ENCODE results near the gene MUL1.

Gene MUL1, protein sequence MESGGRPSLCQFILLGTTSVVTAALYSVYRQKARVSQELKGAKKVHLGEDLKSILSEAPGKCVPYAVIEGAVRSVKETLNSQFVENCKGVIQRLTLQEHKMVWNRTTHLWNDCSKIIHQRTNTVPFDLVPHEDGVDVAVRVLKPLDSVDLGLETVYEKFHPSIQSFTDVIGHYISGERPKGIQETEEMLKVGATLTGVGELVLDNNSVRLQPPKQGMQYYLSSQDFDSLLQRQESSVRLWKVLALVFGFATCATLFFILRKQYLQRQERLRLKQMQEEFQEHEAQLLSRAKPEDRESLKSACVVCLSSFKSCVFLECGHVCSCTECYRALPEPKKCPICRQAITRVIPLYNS

DNA sequence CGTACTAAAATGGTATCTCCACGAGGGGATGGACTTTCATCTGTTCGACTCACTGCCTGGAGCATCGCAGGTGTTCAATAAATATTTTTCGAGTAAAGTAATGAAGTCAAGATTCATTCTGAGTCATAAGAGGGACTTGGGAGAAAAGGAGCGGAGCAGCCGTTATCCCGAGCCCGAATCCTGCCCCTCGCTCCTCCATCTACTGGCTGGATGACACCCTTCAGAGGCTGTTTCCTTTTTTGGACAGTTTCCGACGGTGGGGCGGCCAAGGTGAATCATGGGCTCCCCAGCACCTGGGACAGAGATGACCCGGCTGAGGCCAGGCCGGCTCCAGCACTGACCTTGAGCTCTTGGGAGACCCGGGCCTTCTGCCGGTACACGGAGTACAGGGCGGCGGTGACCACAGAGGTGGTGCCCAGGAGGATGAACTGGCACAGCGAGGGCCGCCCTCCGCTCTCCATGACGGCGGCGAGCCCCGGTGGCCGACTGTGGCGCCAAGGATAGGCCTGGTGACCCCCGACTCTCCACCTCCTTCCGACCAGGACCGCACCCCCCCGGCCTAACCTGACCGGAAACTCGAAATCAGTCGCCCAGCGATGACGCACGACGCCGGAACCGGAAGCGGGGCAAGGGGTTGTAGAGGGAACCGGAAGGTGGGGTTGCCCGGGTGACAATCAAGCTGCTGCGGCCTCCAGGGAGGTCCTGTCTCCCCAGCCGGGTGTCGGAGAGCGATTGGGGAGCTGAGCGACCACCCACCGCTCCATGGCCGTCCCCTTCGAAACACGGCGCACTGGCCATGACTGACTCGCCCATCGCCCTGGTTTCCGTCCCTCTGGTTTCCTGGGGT lies at the start of gene MUL1:
TSS of gene MUL1 (minus strand) at position 588 of the 847 bp plus-strand sequence. CDS start at position 461, 127 bp downstream.
- H3K36me3 Mint-ChIP-seq = peaks cover 6% of the 10 kb centered on the region
- H3K4me1 Mint-ChIP-seq = peaks cover 21% of the 10 kb centered on the region
- ATAC-seq (ENCODE audit: low read depth) (peak; percentile 93), DNase-seq (ENCODE audit: low spot score in 2 of 2) (peak; percentile 88 to 92)
- no peaks in the 10 kb centered on the region for H3K9me3 Mint-ChIP-seq
- no peaks in the 10 kb centered on the region for H3K27me3 Mint-ChIP-seq
- H3K4me3 Mint-ChIP-seq = peak within 1 kb of the TSS; percentile 86
- peak within 1 kb of the TSS; percentile 88 for H3K27ac Mint-ChIP-seq

DNA sequence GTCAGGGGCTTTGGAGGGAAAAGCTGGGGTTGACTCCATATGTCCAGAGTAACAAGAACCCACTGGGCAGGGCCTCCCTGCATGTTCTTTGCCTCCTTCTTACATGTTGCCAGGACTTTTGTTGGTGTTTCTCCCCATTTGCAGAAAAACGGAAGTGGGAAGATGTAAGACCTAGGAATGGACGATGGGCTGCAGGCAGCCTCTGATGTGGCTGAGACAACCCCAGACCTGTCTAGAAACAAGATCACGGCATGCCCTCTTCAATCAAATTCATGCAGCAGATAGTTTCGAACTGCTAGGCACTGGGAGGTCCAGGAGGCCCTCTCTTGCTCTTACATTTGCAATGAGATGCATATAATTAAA lies 47.8 kb upstream of the MUL1 start:
- H3K9me3 Mint-ChIP-seq = no peaks in the 10 kb centered on the region
- DNase-seq (ENCODE audit: low spot score in 2 of 2) (no peak), ATAC-seq (ENCODE audit: low read depth) (no peak)
- peaks cover 18% of the 10 kb centered on the region for H3K27me3 Mint-ChIP-seq
- no peak overlapping the region for H3K27ac Mint-ChIP-seq
- H3K4me1 Mint-ChIP-seq = peaks cover 8% of the 10 kb centered on the region
- no peaks in the 10 kb centered on the region for H3K36me3 Mint-ChIP-seq
- no peak overlapping the region for H3K4me3 Mint-ChIP-seq

DNA sequence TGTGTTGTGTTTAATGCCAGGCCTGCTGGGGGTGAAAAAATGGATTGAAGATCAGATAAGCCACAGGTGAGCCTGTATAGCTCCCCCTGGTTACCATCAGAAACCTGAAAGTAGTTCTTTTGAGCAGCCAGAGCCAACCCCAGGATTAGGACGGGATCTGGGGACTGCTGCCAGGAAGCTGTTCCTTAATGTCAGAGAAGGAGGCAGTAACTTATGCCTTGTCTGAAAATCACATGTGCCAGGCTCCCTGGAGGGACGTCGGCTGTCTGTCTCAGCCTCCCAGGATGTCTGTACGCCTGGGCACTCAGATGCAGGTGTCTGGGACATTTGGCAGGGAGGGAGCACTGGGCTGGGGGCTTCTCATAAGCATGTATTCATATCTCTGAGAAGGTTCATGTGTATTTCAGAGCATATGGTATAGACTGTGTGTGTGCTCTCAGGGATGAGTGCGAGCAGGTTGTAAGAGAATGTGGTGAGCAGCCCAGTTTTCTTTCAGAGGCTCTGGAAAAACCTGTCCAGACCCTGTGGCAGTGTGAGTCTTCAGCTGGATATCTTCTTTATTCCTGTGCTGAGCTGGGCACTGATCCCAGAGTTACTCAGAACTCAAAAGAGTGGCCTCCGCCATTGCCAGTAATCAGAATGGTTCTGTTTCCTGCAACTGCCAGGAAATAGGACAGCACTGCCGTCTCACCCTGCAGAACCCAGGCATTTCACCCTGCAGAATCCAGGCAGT lies 47.2 kb upstream of the MUL1 start:
- ATAC-seq (ENCODE audit: low read depth) (no peak), DNase-seq (ENCODE audit: low spot score in 2 of 2) (no peak)
- Mint-ChIP-seq H3K9me3 (no peaks in the 10 kb centered on the region), H3K4me1 (peaks cover 8% of the 10 kb centered on the region), H3K27ac (no peak overlapping the region), H3K36me3 (no peaks in the 10 kb centered on the region), H3K27me3 (peaks cover 17% of the 10 kb centered on the region), H3K4me3 (no peak overlapping the region)

DNA sequence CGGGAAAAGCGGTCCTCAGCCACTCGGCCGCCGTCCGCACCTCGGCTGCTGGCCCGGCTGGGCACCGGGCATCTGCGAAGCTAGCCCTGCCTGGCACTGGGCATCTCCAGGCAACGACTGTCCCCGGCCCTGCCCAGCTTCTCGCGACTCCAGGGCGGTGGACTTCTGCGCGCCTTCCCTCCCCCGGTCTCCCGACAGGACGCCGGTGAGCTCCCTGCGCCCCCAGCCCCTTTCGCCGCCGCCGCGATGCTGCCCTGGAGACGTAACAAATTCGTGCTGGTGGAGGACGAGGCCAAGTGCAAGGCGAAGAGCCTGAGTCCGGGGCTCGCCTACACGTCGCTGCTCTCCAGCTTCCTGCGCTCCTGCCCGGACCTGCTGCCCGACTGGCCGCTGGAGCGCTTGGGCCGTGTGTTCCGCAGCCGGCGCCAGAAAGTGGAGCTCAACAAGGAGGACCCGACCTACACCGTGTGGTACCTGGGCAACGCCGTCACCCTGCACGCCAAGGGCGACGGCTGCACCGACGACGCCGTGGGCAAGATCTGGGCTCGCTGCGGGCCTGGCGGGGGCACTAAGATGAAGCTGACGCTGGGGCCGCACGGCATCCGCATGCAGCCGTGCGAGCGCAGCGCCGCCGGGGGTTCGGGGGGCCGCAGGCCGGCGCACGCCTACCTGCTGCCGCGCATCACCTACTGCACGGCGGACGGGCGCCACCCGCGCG lies 44.9 kb upstream of the MUL1 start:
- Mint-ChIP-seq H3K27ac (no peak overlapping the region), H3K9me3 (no peaks in the 10 kb centered on the region), H3K4me3 (no peak overlapping the region), H3K36me3 (no peaks in the 10 kb centered on the region), H3K4me1 (peaks cover 8% of the 10 kb centered on the region), H3K27me3 (peaks cover 16% of the 10 kb centered on the region)
- ATAC-seq (ENCODE audit: low read depth) = no peak
- DNase-seq (ENCODE audit: low spot score in 2 of 2) = no peak

DNA sequence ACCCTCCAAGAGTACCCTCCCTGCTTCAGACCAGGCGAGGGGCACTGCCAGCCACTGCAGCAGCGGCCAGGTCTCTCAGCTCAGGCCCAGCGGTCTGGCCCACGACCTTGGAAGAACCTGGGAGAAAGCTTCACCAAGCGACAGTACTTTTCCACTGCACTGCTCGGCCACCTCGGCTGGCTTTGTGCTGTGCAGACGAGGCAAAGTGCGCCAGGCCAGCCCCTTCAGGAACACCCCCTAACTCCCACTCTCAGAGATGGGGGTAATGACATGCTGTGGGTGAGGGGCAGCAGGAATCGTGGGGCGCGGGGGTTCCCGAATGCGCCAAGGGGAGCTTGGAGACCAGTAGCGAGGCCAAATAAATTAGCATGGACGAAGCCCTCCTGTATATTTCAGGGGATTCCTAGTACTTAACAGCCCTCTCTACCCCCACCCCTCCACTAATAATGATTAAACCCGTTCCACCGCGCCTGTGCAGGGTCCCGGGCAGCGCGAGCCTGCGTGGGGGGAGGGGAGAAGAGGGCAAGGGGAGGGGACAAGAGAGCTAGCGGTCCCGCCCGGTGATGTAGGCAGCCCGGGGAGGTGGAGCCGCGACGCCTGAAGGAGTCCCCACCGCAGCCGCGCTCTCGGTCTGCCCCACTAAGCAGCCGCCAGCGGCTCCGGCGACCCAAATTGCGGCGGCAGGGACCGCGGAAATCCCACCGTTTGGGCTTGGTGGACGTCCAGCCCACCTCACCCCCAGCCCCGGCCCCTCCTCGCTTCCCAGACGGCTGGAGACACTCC lies 44.2 kb upstream of the MUL1 start, which contains the start of gene FAM43B:
TSS of gene FAM43B (plus strand) at position 629 of the 783 bp plus-strand sequence. CDS start 401 bp downstream, outside the sequence.
- peaks cover 8% of the 10 kb centered on the region for H3K4me1 Mint-ChIP-seq
- H3K9me3 Mint-ChIP-seq = no peaks in the 10 kb centered on the region
- DNase-seq (ENCODE audit: low spot score in 2 of 2) = no peak
- no peaks in the 10 kb centered on the region for H3K36me3 Mint-ChIP-seq
- H3K4me3 Mint-ChIP-seq = peak within 1 kb of the TSS; percentile 34
- peaks cover 16% of the 10 kb centered on the region for H3K27me3 Mint-ChIP-seq
- H3K27ac Mint-ChIP-seq = no peak within 1 kb of the TSS
- peak; percentile 48 for ATAC-seq (ENCODE audit: low read depth)

DNA sequence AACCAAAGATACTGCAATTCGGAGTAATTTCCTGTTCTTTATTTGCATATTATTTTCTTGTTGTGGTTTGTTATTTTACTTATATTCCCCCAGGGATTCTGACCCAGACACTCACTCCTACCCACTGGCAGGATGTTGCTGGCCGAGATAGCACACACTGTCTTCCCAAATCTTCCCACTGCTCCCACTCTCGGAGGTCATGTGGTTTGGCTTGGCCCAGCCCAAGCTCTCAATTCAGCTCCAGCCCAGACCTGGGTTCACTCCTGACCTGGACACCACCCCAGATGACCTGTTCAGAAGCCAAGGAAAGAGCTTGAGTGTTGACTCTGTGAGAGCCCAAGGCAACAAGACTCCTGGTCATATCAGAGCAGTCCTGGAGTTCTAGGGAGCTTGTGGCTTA lies 43.2 kb upstream of the MUL1 start:
- DNase-seq (ENCODE audit: low spot score in 2 of 2) = no peak
- Mint-ChIP-seq H3K27ac (no peak overlapping the region), H3K4me3 (no peak overlapping the region), H3K27me3 (peaks cover 21% of the 10 kb centered on the region), H3K9me3 (no peaks in the 10 kb centered on the region), H3K36me3 (no peaks in the 10 kb centered on the region), H3K4me1 (peaks cover 8% of the 10 kb centered on the region)
- peak; percentile 37 for ATAC-seq (ENCODE audit: low read depth)

DNA sequence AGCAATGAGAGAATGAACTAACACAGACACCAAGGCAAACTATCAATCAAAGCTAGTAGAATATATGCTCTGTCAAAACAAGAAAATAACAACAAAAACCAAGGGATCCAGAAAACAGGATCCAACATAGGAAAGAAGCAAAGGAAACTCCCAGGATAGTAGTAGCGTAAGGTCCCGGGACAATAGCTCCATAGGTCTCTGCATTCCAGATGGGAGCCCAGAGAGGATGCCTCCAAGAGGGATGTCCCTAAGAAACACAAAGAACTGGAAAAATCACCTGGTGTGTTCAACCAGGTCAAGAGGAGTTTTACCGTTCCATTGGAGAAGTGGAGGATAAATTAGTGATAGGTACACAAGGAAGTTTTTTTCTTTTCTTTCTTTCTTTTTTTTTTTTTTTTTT lies 38.7 kb upstream of the MUL1 start:
- no peak for ATAC-seq (ENCODE audit: low read depth)

DNA sequence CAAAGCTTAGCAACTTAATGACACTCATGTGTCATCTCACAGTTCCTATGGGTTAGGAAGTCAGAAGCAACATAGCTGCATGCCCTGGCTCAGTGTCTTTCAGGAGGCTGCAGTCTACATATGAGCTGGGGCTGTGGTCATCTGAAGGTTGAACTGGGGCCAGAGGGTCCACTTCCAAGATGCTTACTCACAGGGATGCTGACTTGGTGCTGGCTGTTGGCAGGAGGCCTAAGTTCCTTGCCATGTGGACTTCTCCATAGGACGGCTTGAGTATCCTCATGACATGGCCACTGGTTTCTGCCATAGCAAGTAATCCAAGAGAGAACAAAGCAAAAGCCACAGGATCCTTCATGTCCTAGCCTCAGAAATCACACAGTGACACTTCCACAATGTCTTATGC lies 32.3 kb upstream of the MUL1 start:
- Mint-ChIP-seq H3K27me3 (peaks cover 29% of the 10 kb centered on the region), H3K4me3 (no peak overlapping the region), H3K4me1 (no peaks in the 10 kb centered on the region), H3K27ac (no peak overlapping the region), H3K36me3 (no peaks in the 10 kb centered on the region), H3K9me3 (no peaks in the 10 kb centered on the region)
- ATAC-seq (ENCODE audit: low read depth) (no peak), DNase-seq (ENCODE audit: low spot score in 2 of 2) (no peak)

More for the DNA sequence above, 38.7 kb upstream of the MUL1 start:
- H3K4me3 Mint-ChIP-seq = no peak overlapping the region
- no peak overlapping the region for H3K27ac Mint-ChIP-seq
- DNase-seq (ENCODE audit: low spot score in 2 of 2) = no peak
- no peaks in the 10 kb centered on the region for H3K36me3 Mint-ChIP-seq
- H3K9me3 Mint-ChIP-seq = no peaks in the 10 kb centered on the region
- peaks cover 5% of the 10 kb centered on the region for H3K4me1 Mint-ChIP-seq
- H3K27me3 Mint-ChIP-seq = peaks cover 22% of the 10 kb centered on the region

DNA sequence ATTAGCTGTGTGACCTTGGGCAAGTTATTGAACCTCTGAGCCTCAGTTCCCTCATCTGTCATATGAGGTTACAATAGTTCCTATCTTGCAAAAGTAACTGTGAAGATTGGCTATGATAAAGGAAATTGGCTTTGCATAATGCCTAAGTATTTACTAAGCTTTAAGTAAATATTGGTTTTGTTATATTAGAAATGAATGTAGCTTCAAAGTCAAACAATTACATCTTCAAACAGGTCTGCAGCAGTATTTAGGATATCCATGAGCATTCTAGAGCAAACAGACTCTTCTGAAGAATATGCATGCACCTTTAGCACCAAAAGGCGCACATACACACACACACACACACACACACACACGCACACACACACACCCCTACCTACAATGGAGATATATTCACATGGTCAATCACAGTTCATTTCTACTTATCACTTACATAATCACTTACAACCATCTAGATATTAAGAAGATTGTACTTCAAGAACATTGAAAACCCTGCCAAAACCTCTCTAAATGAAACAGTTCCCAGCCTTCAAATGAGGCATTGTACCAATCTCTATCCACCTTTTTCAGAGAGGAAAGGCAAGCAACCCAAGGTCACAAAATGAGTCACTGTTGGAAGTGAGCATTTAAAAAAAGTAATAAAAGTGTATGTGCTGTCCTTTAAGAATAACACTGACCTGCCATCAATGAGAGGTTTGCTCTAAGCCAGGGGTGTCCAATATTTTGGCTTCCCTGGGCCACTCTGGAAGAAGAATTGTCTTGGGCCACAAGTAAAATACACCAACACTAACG lies 31.0 kb upstream of the MUL1 start:
- Mint-ChIP-seq H3K9me3 (no peaks in the 10 kb centered on the region), H3K36me3 (no peaks in the 10 kb centered on the region), H3K4me1 (no peaks in the 10 kb centered on the region), H3K27ac (no peak overlapping the region), H3K4me3 (no peak overlapping the region), H3K27me3 (peaks cover 35% of the 10 kb centered on the region)
- no peak for DNase-seq (ENCODE audit: low spot score in 2 of 2)
- ATAC-seq (ENCODE audit: low read depth) = no peak

DNA sequence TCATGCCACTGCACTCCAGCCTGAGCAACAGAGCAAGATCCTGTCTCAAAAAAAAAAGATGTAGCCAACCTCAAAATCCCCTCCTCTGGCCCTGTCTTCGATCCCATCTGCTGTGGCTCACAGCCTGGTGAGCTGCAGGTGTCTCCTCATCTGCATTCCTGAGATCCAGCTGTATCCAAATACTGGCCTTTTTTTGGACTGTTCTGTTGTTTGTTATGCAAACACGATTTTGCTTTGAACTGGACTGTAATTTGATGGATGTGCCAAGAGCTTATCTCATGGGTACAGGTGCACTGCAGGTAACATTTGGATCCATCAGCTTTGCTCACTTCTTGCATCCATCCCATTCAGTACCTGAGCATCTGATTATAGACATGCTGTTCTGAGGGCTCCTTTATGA lies 30.3 kb upstream of the MUL1 start:
- no peak overlapping the region for H3K4me3 Mint-ChIP-seq
- no peaks in the 10 kb centered on the region for H3K9me3 Mint-ChIP-seq
- H3K4me1 Mint-ChIP-seq = no peaks in the 10 kb centered on the region
- ATAC-seq (ENCODE audit: low read depth) (no peak), DNase-seq (ENCODE audit: low spot score in 2 of 2) (no peak)
- H3K27ac Mint-ChIP-seq = no peak overlapping the region
- peaks cover 40% of the 10 kb centered on the region for H3K27me3 Mint-ChIP-seq
- no peaks in the 10 kb centered on the region for H3K36me3 Mint-ChIP-seq

DNA sequence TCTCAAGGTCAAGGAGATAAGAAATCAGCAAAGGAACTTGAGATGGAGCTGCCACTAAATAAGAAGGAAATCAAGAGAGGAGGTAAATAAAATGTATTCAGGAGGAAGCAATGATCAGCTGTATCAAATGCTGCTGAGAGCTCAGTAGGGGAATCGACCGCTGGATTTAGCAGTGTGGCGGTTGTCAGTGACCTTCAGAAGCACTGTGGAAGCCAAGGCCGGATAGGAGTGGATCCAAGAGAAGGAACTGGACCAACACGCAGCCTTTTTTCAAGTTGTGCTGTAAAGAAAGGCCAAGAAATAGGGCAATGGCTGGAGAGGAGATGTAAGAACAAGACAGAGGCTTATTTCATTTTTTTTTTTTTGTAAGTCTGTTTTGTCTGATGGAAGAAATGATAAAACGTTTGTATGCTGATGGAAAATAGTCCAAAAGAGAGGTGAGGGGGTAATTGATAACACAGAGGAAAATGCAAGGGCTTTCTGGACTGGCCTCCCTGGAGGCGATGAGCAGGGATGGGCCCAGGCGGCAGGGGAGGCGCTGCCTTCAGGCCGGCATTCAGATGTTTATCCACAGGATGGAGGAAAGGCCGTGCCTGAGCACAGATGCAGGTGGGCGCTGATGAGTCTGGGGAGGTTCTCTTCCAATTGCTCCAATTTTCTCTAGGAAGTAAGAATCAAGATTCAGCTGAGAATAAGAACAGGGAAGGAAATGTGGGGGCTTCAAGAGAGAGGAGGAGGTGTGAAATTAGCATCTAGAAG lies 26.9 kb upstream of the MUL1 start:
- no peak for DNase-seq (ENCODE audit: low spot score in 2 of 2)
- Mint-ChIP-seq H3K9me3 (no peaks in the 10 kb centered on the region), H3K4me1 (no peaks in the 10 kb centered on the region), H3K4me3 (no peak overlapping the region), H3K36me3 (no peaks in the 10 kb centered on the region), H3K27me3 (peaks cover 42% of the 10 kb centered on the region), H3K27ac (no peak overlapping the region)
- ATAC-seq (ENCODE audit: low read depth) = no peak

DNA sequence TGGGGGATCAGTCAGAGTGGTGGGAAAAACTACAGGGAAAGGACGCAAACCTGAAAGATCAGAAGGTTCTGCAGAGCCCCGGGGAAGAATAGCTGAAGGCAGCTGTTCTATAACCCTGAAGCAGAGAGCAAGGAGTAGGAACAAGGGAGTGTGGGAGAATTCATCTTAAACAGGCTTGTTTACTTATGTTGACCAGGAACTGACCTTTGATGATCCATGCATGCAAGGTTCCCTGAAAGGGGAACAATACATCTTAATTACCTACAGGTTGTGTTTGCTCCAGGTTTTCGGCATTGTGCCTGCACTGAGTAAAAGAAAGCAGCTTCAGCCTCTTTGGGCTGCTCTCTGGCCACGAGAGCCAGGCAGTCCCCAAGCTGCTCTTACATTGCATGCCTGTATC lies 25.7 kb upstream of the MUL1 start:
- DNase-seq (ENCODE audit: low spot score in 2 of 2) (no peak), ATAC-seq (ENCODE audit: low read depth) (no peak)
- no peaks in the 10 kb centered on the region for H3K36me3 Mint-ChIP-seq
- H3K9me3 Mint-ChIP-seq = no peaks in the 10 kb centered on the region
- H3K4me1 Mint-ChIP-seq = no peaks in the 10 kb centered on the region
- no peak overlapping the region for H3K4me3 Mint-ChIP-seq
- H3K27ac Mint-ChIP-seq = no peak overlapping the region
- peaks cover 44% of the 10 kb centered on the region for H3K27me3 Mint-ChIP-seq
